ENCODE measurements around the gene TMC1.

DNA sequence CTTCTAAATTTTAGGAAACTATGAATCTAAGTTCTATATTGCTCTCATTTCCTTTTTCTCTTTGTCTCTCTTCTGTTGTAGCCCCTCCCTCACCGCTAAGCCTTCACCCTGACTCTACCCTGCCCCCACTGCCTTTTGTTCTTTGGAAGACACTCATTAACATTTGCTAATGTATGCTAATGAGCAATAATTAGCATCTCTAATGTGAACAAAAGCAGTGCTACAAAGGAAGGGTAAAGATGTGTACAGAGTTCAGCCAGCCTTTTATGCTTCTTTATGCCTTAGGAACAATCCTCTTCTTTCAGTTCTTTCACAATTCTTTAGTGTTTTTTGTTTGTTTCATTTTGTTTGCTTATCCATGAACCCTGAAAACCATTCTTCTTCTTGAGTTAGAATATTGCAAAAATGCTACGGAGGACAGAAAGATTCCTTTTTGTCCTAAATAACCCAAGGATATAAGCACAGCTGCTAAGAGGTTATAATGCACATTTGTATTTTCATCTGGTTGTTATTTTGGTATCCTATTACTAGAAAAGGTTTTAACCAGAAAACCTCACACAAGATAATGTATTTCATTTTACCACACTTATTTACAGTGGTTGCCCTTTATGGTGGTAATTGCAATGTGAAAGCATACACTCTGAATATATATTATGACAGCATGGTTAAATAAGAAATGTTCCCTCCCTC, 159.3 kb downstream of the TMC1 start:
- TF ChIP-seq POLR2A (IDR thresholded peaks at IDR 0.05; ENCODE audit: low read depth, low read length) (no peak), POLR2AphosphoS5 (IDR thresholded peaks at IDR 0.05; ENCODE audit: low read depth, low read length) (no peak)

All from GM12892 (cell line).